GM12878 (cell line): Measurements from ENCODE around the gene SHC3. TPM values are rescaled to one million over a fixed set of nuclear protein-coding genes. Genes with fewer than 3 reads are reported as not detected.

Source experiments
- ATAC-seq: fragments of 200-7000 bp; cut with Tn5 transposase; 3 replicates; pipeline ENCODE4 v1.9.1; 2020; ENCODE audit warnings: mild to moderate bottlenecking, moderate library complexity
- BruUV-seq: library from RNA; stranded (reverse); fragments of 400-500 nt; replicated peaks from 2 replicates; lab custom pipeline; 2021; lab: Mats Ljungman, UMichigan
- CTCF ChIA-PET: fragments of 300-600 bp; sonication (Branson Sonifier 250); formaldehyde crosslinking; extraction: SDS; loops from one replicate; lab custom pipeline; 2021; ENCODE audit warnings: inconsistent platforms; lab: Yijun Ruan, JAX
- POLR2A ChIA-PET: fragments of 350-600 bp; formaldehyde crosslinking; extraction: SDS; loops from one replicate; lab custom pipeline; 2021; ENCODE audit warnings: inconsistent platforms; lab: Charles Lee
- RAD21 ChIA-PET: fragments of 300-600 bp; sonication (Branson Sonifier 250); formaldehyde crosslinking; loops from one replicate; lab custom pipeline; 2023; ENCODE audit warnings: antibody characterized with exemption; ENCODE audit not compliant: unreplicated experiment; lab: Charles Lee
- SMC1A ChIA-PET: fragments of 300-600 bp; sonication (Branson Sonifier 250); formaldehyde crosslinking; loops from one replicate; lab custom pipeline; 2023; ENCODE audit not compliant: unreplicated experiment, uncharacterized antibody; lab: Charles Lee
- DNase-seq: peaks from one replicate; pipeline ENCODE4 v3.0.0-alpha.2; 2011; ENCODE audit warnings: low read depth, low spot score
- FAIRE-seq: peaks from 3 replicates; lab custom pipeline; 2011; peaks lifted over from hg19 to GRCh38; lab: Jason Lieb, UNC
- H2AFZ ChIP-seq: 2 replicates; pipeline ENCODE4 v1.6.0; 2011; ENCODE audit warnings: low read depth, low read length, control low read depth; ENCODE audit not compliant: control insufficient read depth
- H3K27ac ChIP-seq: 2 replicates; pipeline ENCODE4 v1.5.1; 2011; ENCODE audit warnings: control low read depth; ENCODE audit not compliant: control insufficient read depth, insufficient read depth
- H3K27me3 ChIP-seq, 2 experiments: replicated peaks in 1 of 2; 2 replicates each; pipeline versions ENCODE4 v1.6.0 to v1.6.1; 2011; ENCODE audit warnings: low read length in 1 of 2; ENCODE audit not compliant: control insufficient read depth in 2 of 2, insufficient read depth in 2 of 2
- H3K36me3 ChIP-seq, 2 experiments: 2 replicates each; pipeline ENCODE4 v1.5.1; 2011; ENCODE audit warnings: low read length in 1 of 2; ENCODE audit not compliant: control insufficient read depth in 2 of 2, insufficient read depth in 2 of 2
- H3K4me1 ChIP-seq: 2 replicates; pipeline ENCODE4 v1.6.1; 2011; ENCODE audit warnings: mild to moderate bottlenecking, low read length, moderate library complexity, mixed read lengths; ENCODE audit not compliant: control insufficient read depth, insufficient read depth
- H3K4me2 ChIP-seq: 2 replicates; pipeline ENCODE4 v1.6.0; 2011; ENCODE audit warnings: control low read depth; ENCODE audit not compliant: control insufficient read depth, insufficient read depth
- H3K4me3 ChIP-seq: fragments of 200-600 bp; sonication (generic); 2 replicates; pipeline ENCODE4 v1.5.1; 2016
- H3K79me2 ChIP-seq: 2 replicates; pipeline ENCODE4 v1.6.0; 2011; ENCODE audit warnings: low read length; ENCODE audit not compliant: control insufficient read depth, insufficient read depth
- H3K9ac ChIP-seq: 2 replicates; pipeline ENCODE4 v1.8.0; 2011; ENCODE audit warnings: low read length, control low read depth, mixed read lengths; ENCODE audit not compliant: control insufficient read depth, insufficient read depth
- H3K9me3 ChIP-seq: replicated peaks from 3 replicates; pipeline ENCODE4 v1.5.1; 2011; ENCODE audit warnings: mild to moderate bottlenecking, low read length; ENCODE audit not compliant: control insufficient read depth, insufficient read depth
- H4K20me1 ChIP-seq: 2 replicates; pipeline ENCODE4 v1.6.0; 2011; ENCODE audit not compliant: control insufficient read depth, insufficient read depth
- CREM ChIP-seq: IDR thresholded peaks from 2 replicates; pipeline ENCODE4 v1.6.1; 2014; ENCODE audit warnings: antibody characterized with exemption, low read depth
- FOS ChIP-seq: IDR thresholded peaks from 3 replicates; pipeline ENCODE4 v1.6.1; 2011; ENCODE audit warnings: borderline replicate concordance; ENCODE audit not compliant: insufficient read length; ENCODE audit errors: extremely low read depth
- MEF2B ChIP-seq: fragments of 450-650 bp; IDR thresholded peaks from 2 replicates; pipeline ENCODE4 v1.6.1; 2018; ENCODE audit warnings: mild to moderate bottlenecking, moderate library complexity; ENCODE audit not compliant: partially characterized antibody, poor library complexity, severe bottlenecking
- RUNX3 ChIP-seq: IDR thresholded peaks from 2 replicates; pipeline ENCODE4 v1.6.1; 2012; ENCODE audit warnings: low read length, inconsistent platforms
- TARDBP ChIP-seq: IDR thresholded peaks from 2 replicates; pipeline ENCODE4 v1.6.1; 2016; ENCODE audit warnings: borderline replicate concordance
- WGBS: methylation state at CpG from one replicate; pipeline ENCODE4 v1.1.6; 2016; ENCODE audit warnings: low lambda C conversion rate; ENCODE audit not compliant: insufficient replicate concordance, insufficient coverage; ENCODE audit errors: missing lambda C conversion rate; 5-methylcytosine and 5-hydroxymethylcytosine counted together
- in situ Hi-C: fragments of 300-500 bp; cut with MboI; formaldehyde crosslinking; loops from 9 replicates; pipeline ENCODE4 v1.14.3; 2018; ENCODE audit warnings: mixed read lengths
- intact Hi-C: fragments of 100-400 bp; cut with micrococcal nuclease; formaldehyde crosslinking; loops from one replicate; pipeline ENCODE4 v1.14.2; 2022; ENCODE audit not compliant: unreplicated experiment
- polyA plus RNA-seq, 11 experiments: library from polyadenylated mRNA; depleted of rRNA in 4 of 11; unstranded in 6 of 11; stranded (reverse) in 5 of 11; fragments of >200 nt; fragmentation: Nextera tagmentation in 4 of 11; fragmentation: Illumina TruSeq in 1 of 11; extraction: Ambion mirVana in 4 of 11; extraction: Trizol in 1 of 11; gene quantifications; 1 replicate in 1 of 11; 2 replicates in 10 of 11; pipeline versions ENCODE4 v1.2.1 to v1.2.3, GENCODE V29; 2011 to 2016; ENCODE audit warnings: inconsistent platforms in 2 of 11, missing spikeins in 2 of 11, low read depth in 1 of 11
- total RNA-seq, 4 experiments: library from RNA; depleted of rRNA in 3 of 4; stranded (reverse); fragments of >200 nt in 3 of 4; fragmentation: Illumina TruSeq in 1 of 4; extraction: Trizol in 1 of 4; gene quantifications; 2 replicates each; pipeline versions ENCODE4 v1.2.1 to v1.2.3, GENCODE V29; 2013 to 2021
- TF ChIP-seq, protein P1 (sequence below): IDR thresholded peaks from 2 replicates; pipeline ENCODE4 v1.6.1; 2012; ENCODE audit warnings: low read length, inconsistent platforms
- TF ChIP-seq, protein P2 (sequence below): fragments of 450-650 bp; IDR thresholded peaks from 2 replicates; pipeline ENCODE4 v1.6.1; 2017; ENCODE audit warnings: mild to moderate bottlenecking

SHC3 gene
- total and polyA plus RNA-seq, 10 of the 15 experiments (the other 5 are each of a cell fraction or from before 2014, with no cell fraction given), result 0.01 to 0.06 TPM; not detected in 8

DNA sequence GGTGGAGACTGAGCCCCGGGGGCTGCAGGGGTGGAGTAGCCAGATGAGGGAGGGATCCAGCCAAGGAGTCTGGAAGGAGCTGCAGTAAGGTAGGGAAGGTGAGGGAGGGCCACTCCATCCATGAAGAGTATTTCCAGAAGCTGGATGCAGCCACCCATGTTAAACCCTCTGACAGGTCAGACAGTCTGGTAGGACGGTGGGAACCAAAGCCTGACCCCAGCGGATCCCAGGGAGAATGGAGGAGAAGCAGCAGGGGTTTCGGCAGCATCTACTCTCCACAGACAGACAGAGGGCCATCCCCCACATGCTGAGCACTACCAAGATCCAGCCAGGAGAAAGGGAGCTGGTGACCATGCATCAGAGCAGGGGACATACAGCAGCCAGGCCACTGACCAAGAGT lies 209.8 kb downstream of the SHC3 start:
- no TSS peak for BruUV-seq
- Histone ChIP-seq H3K27ac (no peak overlapping the region), H3K9ac (no peak overlapping the region), H3K36me3 (no peaks in the 10 kb centered on the region), H3K79me2 (no peaks in the 10 kb centered on the region), H3K4me2 (no peak overlapping the region), H3K27me3 (no peaks in the 10 kb centered on the region), H4K20me1 (no peaks in the 10 kb centered on the region), H2AFZ (no peak overlapping the region), H3K4me1 (no peaks in the 10 kb centered on the region), H3K9me3 (no peaks in the 10 kb centered on the region), H3K4me3 (no peak overlapping the region)
- ChIA-PET SMC1A (no interaction called here), POLR2A (no interaction called here), CTCF (no interaction called here), RAD21 (no interaction called here)
- FAIRE-seq (no peak), DNase-seq (no peak), ATAC-seq (no peak)
- in situ Hi-C loops, result no loop called here
- WGBS, result 27% methylated on average over 4 of the region's 4 CpGs
- no peak for TF ChIP-seq TARDBP
- TF ChIP-seq CREM, result no peak
- TF ChIP-seq, protein P1, sequence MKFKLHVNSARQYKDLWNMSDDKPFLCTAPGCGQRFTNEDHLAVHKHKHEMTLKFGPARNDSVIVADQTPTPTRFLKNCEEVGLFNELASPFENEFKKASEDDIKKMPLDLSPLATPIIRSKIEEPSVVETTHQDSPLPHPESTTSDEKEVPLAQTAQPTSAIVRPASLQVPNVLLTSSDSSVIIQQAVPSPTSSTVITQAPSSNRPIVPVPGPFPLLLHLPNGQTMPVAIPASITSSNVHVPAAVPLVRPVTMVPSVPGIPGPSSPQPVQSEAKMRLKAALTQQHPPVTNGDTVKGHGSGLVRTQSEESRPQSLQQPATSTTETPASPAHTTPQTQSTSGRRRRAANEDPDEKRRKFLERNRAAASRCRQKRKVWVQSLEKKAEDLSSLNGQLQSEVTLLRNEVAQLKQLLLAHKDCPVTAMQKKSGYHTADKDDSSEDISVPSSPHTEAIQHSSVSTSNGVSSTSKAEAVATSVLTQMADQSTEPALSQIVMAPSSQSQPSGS, result no peak
- no peak for TF ChIP-seq MEF2B
- no peak for TF ChIP-seq FOS
- TF ChIP-seq, protein P2, sequence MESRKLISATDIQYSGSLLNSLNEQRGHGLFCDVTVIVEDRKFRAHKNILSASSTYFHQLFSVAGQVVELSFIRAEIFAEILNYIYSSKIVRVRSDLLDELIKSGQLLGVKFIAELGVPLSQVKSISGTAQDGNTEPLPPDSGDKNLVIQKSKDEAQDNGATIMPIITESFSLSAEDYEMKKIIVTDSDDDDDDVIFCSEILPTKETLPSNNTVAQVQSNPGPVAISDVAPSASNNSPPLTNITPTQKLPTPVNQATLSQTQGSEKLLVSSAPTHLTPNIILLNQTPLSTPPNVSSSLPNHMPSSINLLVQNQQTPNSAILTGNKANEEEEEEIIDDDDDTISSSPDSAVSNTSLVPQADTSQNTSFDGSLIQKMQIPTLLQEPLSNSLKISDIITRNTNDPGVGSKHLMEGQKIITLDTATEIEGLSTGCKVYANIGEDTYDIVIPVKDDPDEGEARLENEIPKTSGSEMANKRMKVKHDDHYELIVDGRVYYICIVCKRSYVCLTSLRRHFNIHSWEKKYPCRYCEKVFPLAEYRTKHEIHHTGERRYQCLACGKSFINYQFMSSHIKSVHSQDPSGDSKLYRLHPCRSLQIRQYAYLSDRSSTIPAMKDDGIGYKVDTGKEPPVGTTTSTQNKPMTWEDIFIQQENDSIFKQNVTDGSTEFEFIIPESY, result no peak
- no peak for TF ChIP-seq RUNX3
- intact Hi-C loops, result no loop called here
